Smooth muscle cell of the brain vasculature (primary cell): Measurements from ENCODE around the gene MYO3B.
"Not testable (repeated sequence)": the region's sequence is repeated elsewhere in the genome, so short reads cannot be mapped to it uniquely, and the experiment has no call there.

ENCODE experiments used
- DNase-seq: peaks from one replicate; pipeline ENCODE4 v3.0.0-alpha.2; 2012; ENCODE audit warnings: low read depth, low spot score

Gene MYO3B

DNA sequence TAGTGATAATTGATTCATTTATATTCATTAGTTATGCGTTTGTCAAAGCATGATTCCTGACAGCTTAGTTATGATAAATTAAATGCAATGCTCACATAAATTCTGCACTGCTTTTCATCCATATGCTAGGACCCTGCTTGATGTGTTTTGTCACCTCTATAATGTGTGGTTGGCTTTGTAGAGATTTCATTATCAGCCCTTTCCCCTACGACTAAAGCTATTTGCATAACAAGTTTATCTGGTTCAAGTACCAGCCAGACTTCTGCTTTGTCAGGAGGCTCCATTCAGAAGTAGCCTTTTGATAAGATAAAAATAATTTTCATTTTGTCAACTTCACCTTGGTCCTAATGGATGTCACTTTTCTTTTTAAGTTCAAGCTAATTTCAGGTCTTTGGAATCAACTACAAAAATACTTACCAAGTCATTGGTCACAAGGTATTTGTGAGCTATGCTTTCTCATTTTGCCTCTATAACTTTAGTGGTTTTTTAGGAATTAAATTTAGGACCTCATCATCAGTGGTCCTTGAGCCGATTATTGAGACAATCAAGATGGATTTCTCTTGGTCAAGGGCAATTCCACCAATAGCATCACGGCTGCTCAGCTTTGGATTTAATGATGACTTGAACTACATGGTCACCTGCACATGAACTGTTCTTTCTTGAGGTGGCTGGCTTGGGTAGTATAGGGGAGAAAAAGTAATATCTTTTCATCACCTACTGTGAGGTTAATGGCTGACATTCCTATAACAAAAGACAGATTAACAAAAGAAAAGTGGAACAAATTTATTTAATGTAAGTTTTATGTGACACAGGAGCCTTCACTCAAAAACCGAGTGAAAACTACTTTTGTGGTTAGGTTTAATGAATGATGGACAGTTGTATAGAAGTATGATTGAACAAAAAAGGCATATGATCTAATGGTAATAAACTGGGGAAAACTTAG lies 162.1 kb downstream of the MYO3B start:
- no peak for DNase-seq

- no peak for DNase-seq
Measured at GRCh38 chr2:170340693-170341068, 162.7 kb downstream of the MYO3B start.

DNA sequence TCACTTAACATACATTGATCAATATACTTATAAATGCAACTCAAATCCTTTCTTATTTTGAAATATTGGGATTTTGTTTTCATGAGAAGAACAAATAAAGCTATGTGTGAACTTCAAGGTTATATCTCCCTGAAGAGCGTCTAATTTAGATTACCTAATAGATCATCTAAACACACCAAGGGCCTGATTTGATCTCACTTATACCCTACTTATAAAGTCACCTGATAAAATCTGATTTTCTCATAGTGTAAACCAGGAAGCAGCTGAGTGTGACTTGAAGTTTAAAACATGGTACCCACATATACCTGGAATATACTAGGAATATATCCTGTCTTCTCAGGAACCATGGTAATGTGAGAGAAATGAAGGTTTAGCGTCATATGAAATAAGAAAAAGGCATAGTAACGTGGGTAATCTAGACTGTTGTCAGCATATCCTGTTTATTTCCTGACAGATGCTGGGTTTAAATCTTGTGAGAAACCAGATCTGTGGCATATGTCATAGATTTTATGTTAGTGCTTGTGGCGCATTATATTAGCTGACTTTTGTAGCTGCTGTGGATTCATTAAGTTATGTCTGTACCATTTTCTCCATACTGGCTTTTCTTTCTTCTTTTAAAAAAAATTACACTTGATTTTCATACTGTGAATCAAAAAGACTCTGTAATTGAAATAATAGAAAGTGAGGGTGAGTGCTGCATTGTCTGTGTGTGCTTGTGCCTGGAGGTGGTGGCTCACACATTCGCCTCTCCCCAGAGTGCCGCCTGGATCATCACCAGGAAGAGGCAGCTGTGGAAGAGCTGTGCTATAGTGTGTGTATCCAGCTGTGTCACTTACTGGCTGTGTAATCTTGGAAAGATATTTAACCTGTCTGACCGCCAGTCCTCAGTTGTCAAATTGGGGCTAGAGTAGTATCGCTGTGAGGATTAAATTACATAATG lies 164.0 kb downstream of the MYO3B start:
- DNase-seq: no peak

GRCh38 chr2:170344663-170345346 lies 166.9 kb downstream of the MYO3B start:
- DNase-seq: no peak

DNA sequence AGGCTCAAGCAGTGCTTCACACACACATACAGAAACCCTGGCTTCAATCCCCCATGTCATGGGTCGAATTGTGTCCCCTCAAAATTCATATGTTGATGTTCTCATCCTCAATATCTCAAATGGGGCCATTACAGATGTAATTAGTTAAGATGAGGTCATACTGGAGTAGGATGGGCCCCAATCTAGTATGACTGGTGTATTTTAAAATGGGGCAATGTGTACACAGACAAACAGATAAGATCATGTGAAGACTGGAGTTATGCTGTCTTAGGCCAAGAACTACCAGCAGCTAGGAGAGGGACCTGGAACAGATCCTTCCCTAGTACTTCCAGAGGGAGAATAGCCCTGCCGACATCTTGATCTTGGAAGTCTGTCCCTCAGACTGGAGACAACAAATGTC lies 167.7 kb downstream of the MYO3B start:
- no peak for DNase-seq

- DNase-seq: not testable (repeated sequence)
Measured at GRCh38 chr2:170349269-170349668, 171.3 kb downstream of the MYO3B start.

GRCh38 chr2:170350929-170351826 lies 173.2 kb downstream of the MYO3B start:
- DNase-seq: no peak

- DNase-seq: no peak
Measured at GRCh38 chr2:170353723-170354122, 175.8 kb downstream of the MYO3B start.

DNA sequence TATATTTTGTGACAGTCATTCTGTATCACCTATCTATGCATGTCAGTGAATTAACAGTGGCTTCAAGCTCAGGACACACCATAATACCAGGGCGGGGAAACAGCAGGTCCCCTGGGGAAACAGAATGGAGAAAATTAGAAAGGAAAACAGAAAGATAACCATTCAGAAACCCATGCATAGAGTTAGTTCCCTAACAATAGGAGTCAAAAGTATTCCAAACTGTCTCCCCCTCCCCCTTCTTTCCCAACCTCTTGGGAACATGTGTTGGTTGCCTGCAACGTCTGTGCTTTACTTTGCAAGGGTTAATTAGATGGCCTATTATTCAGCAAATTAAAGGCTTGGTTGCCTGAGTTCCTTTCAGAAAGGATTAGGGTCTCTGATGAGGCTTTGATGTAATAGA lies 176.4 kb downstream of the MYO3B start:
- DNase-seq: no peak

GRCh38 chr2:170354855-170355780 lies 177.2 kb downstream of the MYO3B start:
- DNase-seq: no peak

DNA sequence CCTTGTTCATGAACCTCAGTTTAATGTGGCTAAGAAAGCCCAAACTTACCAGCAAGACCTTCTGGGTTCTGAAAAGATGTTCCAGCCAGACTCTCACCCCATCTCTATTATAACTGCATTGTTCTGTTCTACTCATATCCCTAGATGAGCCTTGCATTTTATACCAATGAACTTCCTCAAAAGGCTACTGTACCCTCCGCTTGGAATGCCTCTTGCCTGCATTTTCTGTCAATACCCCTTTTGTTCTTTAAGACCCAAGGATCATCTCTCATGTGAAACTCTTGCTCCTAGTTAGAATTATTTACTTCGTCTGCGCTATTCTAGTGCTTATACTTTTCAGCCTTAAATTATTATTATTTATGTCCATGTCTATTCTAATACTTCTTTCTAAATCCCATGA lies 181.5 kb downstream of the MYO3B start:
- no peak for DNase-seq

GRCh38 chr2:170360546-170361089 lies 182.7 kb downstream of the MYO3B start:
- DNase-seq: no peak

DNA sequence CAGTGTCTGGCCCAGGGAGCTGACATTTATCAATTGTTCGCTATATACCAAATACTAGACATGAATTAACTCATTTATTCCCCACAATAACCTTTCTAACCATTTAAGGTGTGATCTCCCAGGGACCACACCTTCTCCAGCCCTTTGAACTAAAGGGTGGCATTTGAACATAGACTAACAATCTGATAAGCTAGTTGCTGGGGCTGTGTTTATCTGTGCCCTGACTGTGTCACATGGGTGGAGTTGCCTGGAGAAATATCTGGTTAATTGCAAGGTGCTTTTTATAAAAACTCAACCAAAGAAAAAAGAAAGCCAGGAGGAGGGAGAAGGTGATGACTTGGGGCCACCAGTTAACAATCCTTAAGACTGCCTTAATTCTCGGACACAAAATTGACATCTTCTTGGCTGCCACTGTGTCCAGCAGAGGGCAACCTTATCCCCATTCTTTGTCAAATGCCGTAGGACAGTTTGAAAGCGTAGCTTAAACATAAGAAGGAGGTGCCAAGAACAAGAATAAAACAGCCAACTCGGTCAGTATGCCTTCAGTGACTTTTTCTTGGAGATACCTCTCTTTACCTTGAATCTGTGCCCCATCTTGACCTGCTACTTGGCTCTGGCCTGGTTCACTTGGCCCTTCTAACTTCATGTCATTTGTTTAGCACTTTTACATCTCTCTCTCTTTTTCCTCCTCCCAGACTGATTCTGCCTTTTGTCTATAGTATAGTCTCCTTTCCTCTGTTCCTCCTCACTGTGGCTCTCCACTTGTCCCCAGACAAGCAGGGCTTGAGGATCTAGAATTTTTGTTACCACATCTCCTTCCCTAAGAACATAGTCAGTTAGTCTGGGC lies 183.4 kb downstream of the MYO3B start:
- DNase-seq: peak; percentile 13

DNA sequence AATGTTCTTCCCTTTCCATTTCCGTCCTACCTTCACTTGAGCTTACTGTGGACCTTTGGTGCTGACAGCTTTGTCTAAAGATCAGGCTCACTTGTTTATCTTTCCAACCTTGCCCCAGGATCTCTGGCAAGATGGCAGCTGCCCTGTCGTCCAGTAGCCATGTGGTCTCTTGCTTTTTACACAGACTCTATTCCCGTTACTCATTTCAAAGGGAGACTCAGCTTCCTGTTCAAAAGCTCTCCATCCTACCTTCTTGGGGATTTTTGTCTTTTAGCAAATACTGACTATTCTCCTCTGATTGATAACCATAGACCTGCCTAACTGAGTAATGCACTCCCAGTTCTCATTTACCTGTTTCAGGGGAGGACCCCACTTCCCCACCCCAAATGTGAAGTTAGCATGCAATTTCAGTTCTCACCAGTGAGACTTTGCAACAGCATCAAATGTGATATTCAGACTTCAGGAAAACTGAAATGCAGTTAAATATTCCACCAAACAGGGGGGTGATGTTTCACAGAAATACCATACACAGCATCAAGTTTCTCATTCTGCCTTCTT lies 184.4 kb downstream of the MYO3B start:
- DNase-seq: no peak

- no peak for DNase-seq
Measured at GRCh38 chr2:170362871-170363631, 185.1 kb downstream of the MYO3B start.

GRCh38 chr2:170365003-170365402 lies 187.1 kb downstream of the MYO3B start:
- no peak for DNase-seq

DNA sequence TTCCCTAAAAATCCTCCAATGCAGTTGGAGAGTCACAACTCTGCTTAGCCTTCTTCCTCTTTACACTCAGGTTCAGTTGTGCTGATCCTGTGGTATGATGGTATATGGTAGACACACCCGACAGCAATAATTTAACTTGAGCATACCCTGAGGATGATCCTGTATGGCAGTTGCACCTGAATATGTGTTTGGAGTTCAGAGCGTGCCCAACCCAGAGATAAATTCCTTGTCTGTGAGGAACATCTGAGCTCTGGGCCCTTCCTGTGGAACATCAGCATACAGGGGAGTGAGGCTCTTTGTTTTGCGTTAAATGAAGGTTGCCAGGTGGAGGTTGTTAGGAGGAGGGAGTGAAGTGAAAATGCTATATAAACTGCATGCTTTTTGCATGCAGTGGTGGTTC lies 187.7 kb downstream of the MYO3B start:
- DNase-seq: no peak
